Measurements from ENCODE around the gene ACOT13.

DNA sequence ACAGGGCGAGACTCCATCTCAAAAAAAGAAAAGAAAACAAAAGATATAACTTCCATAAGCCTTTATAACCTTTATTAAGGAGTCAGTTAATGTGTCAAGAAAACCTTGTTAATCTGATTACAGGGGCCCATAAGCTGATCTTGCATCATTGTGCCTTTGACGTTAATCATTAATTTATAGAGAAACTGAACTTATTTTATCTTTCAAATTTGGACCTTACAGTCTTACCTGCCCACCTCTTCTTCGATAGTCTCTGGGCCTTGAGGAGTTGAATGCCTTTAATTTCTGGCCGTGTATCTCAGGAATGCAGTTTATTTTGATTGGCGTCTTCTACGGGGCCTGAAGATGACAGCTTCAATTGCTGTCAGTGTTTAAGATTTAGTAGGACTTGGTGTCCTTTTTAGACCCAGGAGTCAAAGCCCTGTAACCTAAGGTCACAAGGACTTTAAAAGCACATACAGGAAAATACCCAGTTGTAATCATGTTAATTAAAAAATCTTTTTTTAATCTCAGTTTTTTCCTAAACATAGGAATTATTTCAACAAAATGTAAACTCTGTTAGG is 5.8 kb downstream of the ACOT13 start:
- no peak for TF ChIP-seq CEBPB (IDR thresholded peaks at IDR 0.05; ENCODE audit: low read depth, low read length)
- no peak for TF ChIP-seq BACH1 (IDR thresholded peaks at IDR 0.05; ENCODE audit: low read length)
- no peak for TF ChIP-seq SRF (IDR thresholded peaks at IDR 0.05; ENCODE audit: low read depth, low read length)
- TF ChIP-seq POLR2A (IDR thresholded peaks at IDR 0.05; ENCODE audit: control extremely low read depth in 1 of 2, low read depth in 2 of 2, low read length in 2 of 2): no peak
- TF ChIP-seq SP1 (IDR thresholded peaks at IDR 0.05; ENCODE audit: low read depth, low read length): no peak
- no peak for TF ChIP-seq EZH2 (IDR thresholded peaks at IDR 0.05; ENCODE audit: low read depth, low read length, severe bottlenecking)
- TF ChIP-seq, protein P1, sequence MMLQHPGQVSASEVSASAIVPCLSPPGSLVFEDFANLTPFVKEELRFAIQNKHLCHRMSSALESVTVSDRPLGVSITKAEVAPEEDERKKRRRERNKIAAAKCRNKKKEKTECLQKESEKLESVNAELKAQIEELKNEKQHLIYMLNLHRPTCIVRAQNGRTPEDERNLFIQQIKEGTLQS (IDR thresholded peaks at IDR 0.05; ENCODE audit: insufficient read depth, low read depth, low read length): no peak
- no peak for TF ChIP-seq EP300 (IDR thresholded peaks at IDR 0.05; ENCODE audit: borderline replicate concordance in 1 of 2, low read depth in 2 of 2, low read length in 2 of 2)
- TF ChIP-seq, protein P2, sequence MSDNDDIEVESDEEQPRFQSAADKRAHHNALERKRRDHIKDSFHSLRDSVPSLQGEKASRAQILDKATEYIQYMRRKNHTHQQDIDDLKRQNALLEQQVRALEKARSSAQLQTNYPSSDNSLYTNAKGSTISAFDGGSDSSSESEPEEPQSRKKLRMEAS (IDR thresholded peaks at IDR 0.05): no peak
- no peak for TF ChIP-seq JUN (IDR thresholded peaks at IDR 0.05; ENCODE audit: low read depth, low read length)
